Measurements from ENCODE around the gene LRP2BP. TPM values are rescaled to one million over a fixed set of nuclear protein-coding genes. Genes with fewer than 3 reads are reported as not detected.

Gene LRP2BP
- total and polyA plus RNA-seq, 9 donors = 1.8 to 6.7 (median 3.4) TPM

Other genes with a start within 250 kb of the LRP2BP start
- gene CFAP97, start 191.9 kb downstream of the LRP2BP start, total RNA-seq = 19.1 TPM
- gene CFAP97, start 191.9 kb downstream of the LRP2BP start, polyA plus RNA-seq (ENCODE audit: insufficient read depth in 1 of 8, insufficient read length in 8 of 8, low replicate concordance in 1 of 8) = 10 to 100 TPM; 19.1 to 30.9 (median 25.0) TPM
- gene SNX25, start 186.3 kb downstream of the LRP2BP start, total RNA-seq = 14.6 TPM
- gene SNX25, start 186.3 kb downstream of the LRP2BP start, polyA plus RNA-seq (ENCODE audit: insufficient read depth in 1 of 8, insufficient read length in 8 of 8, low replicate concordance in 1 of 8) = 1 to 10 TPM; 7.0 to 9.4 (median 8.0) TPM
- gene ANKRD37, start 917 bp upstream of the LRP2BP start, total RNA-seq = 12.3 TPM
- gene ANKRD37, start 917 bp upstream of the LRP2BP start, polyA plus RNA-seq (ENCODE audit: insufficient read depth in 1 of 8, insufficient read length in 8 of 8, low replicate concordance in 1 of 8) = 10 to 100 TPM; 17.0 to 39.7 (median 23.6) TPM
- 54.4 TPM for gene UFSP2, start 30.0 kb upstream of the LRP2BP start, total RNA-seq
- gene UFSP2, start 30.0 kb upstream of the LRP2BP start, polyA plus RNA-seq (ENCODE audit: insufficient read depth in 1 of 8, insufficient read length in 8 of 8, low replicate concordance in 1 of 8) = 10 to 100 TPM; 35.7 to 57.2 (median 40.9) TPM
- gene CCDC110, start 75.8 kb upstream of the LRP2BP start, total RNA-seq = 1.4 TPM
- gene CCDC110, start 75.8 kb upstream of the LRP2BP start, polyA plus RNA-seq (ENCODE audit: insufficient read depth in 1 of 8, insufficient read length in 8 of 8, low replicate concordance in 1 of 8) = 1 to 10 TPM in 6 of 8 donors, under 1 TPM in 2; 0.84 to 1.7 (median 1.1) TPM
- gene PDLIM3, start 139.6 kb upstream of the LRP2BP start, total RNA-seq = 541 TPM
- gene PDLIM3, start 139.6 kb upstream of the LRP2BP start, polyA plus RNA-seq (ENCODE audit: insufficient read depth in 1 of 8, insufficient read length in 8 of 8, low replicate concordance in 1 of 8) = 100 to 1,000 TPM; 306 to 515 (median 458) TPM